ENCODE measurements around the gene FER1L5. TPM values are rescaled to one million over a fixed set of nuclear protein-coding genes. Genes with fewer than 3 reads are reported as not detected.

The FER1L5 gene
- polyA plus RNA-seq, 3 donors from 2014 or later: not detected

GRCh38 chr2:96618596-96619283 is 23.8 kb upstream of the FER1L5 start:
- Mint-ChIP-seq H3K9me3 (peaks cover 0 to 1% (median 0%) of the 10 kb centered on the region in 6 donors), H3K36me3 (peaks cover 4 to 19% (median 16%) of the 10 kb centered on the region in 3 donors), H3K4me3 (peak overlapping the region in 2 of 5 donors; percentile 24 to 39), H3K27ac (peak overlapping the region in 5 of 6 donors; percentile 19 to 89 (median 71)), H3K27me3 (ENCODE audit: low read depth in 3 of 3) (peaks cover 0 to 8% (median 4%) of the 10 kb centered on the region in 3 donors), H3K4me1 (peaks cover 34 to 46% of the 10 kb centered on the region in 2 donors)
- DNase-seq: no peak

- Mint-ChIP-seq H3K9me3 (peaks cover 0 to 1% (median 0%) of the 10 kb centered on the region in 6 donors), H3K27me3 (ENCODE audit: low read depth in 3 of 3) (peaks cover 0 to 4% (median under 1%) of the 10 kb centered on the region in 3 donors), H3K36me3 (peaks cover 9 to 29% (median 18%) of the 10 kb centered on the region in 3 donors), H3K4me3 (no peak overlapping the region), H3K4me1 (peaks cover 23 to 42% of the 10 kb centered on the region in 2 donors), H3K27ac (peak overlapping the region in 1 of 6 donors; percentile 57)
- DNase-seq: no peak
Measured at GRCh38 chr2:96622544-96622943, 20.0 kb upstream of the FER1L5 start.

- H3K36me3 Mint-ChIP-seq: peaks cover 9 to 32% (median 20%) of the 10 kb centered on the region in 3 donors
- peaks cover 18 to 46% of the 10 kb centered on the region in 2 donors for H3K4me1 Mint-ChIP-seq
- no peak overlapping the region for H3K4me3 Mint-ChIP-seq
- H3K27ac Mint-ChIP-seq: peak overlapping the region in 1 of 6 donors; percentile 57
- DNase-seq: no peak
- peaks cover 0 to 1% (median 0%) of the 10 kb centered on the region in 6 donors for H3K9me3 Mint-ChIP-seq
- H3K27me3 Mint-ChIP-seq (ENCODE audit: low read depth in 3 of 3): peaks cover 0 to 4% (median 0%) of the 10 kb centered on the region in 3 donors
Measured at GRCh38 chr2:96623116-96623515, 19.4 kb upstream of the FER1L5 start.

- Mint-ChIP-seq H3K36me3 (peaks cover 18 to 43% (median 23%) of the 10 kb centered on the region in 3 donors), H3K4me3 (no peak overlapping the region), H3K4me1 (peaks cover 13 to 51% of the 10 kb centered on the region in 2 donors), H3K27ac (peak overlapping the region in 2 of 6 donors; percentile 30 to 51), H3K9me3 (no peaks in the 10 kb centered on the region), H3K27me3 (ENCODE audit: low read depth in 3 of 3) (no peaks in the 10 kb centered on the region)
- DNase-seq: no peak
Measured at GRCh38 chr2:96625571-96626552, 16.7 kb upstream of the FER1L5 start.

GRCh38 chr2:96626553-96626942 is 16.0 kb upstream of the FER1L5 start:
- Mint-ChIP-seq H3K27ac (no peak overlapping the region), H3K4me3 (no peak overlapping the region), H3K36me3 (peaks cover 23 to 47% (median 28%) of the 10 kb centered on the region in 3 donors), H3K9me3 (no peaks in the 10 kb centered on the region), H3K4me1 (peaks cover 13 to 57% of the 10 kb centered on the region in 2 donors), H3K27me3 (ENCODE audit: low read depth in 3 of 3) (no peaks in the 10 kb centered on the region)
- no peak for DNase-seq

GRCh38 chr2:96631804-96632435 is 10.6 kb upstream of the FER1L5 start:
- Mint-ChIP-seq H3K27me3 (ENCODE audit: low read depth in 3 of 3) (no peaks in the 10 kb centered on the region), H3K36me3 (peaks cover 20 to 44% (median 30%) of the 10 kb centered on the region in 3 donors), H3K4me3 (no peak overlapping the region), H3K9me3 (no peaks in the 10 kb centered on the region), H3K27ac (peak overlapping the region in 1 of 6 donors; percentile 30), H3K4me1 (peaks cover 35 to 67% of the 10 kb centered on the region in 2 donors)
- DNase-seq: no peak

GRCh38 chr2:96633641-96634040 is 8.9 kb upstream of the FER1L5 start:
- Mint-ChIP-seq H3K36me3 (peaks cover 20 to 30% (median 25%) of the 10 kb centered on the region in 3 donors), H3K27me3 (ENCODE audit: low read depth in 3 of 3) (peaks cover 0 to 8% (median 2%) of the 10 kb centered on the region in 3 donors), H3K4me1 (peaks cover 49 to 63% of the 10 kb centered on the region in 2 donors), H3K9me3 (no peaks in the 10 kb centered on the region), H3K4me3 (no peak overlapping the region), H3K27ac (no peak overlapping the region)
- DNase-seq: no peak

GRCh38 chr2:96636551-96637171 is 5.9 kb upstream of the FER1L5 start:
- peaks cover 6 to 10% (median 7%) of the 10 kb centered on the region in 3 donors for H3K36me3 Mint-ChIP-seq
- no peaks in the 10 kb centered on the region for H3K9me3 Mint-ChIP-seq
- H3K27ac Mint-ChIP-seq: peak overlapping the region; percentile 91 to 99 (median 97)
- peak overlapping the region; percentile 94 to 98 (median 96) for H3K4me3 Mint-ChIP-seq
- no peak for DNase-seq
- peaks cover 0 to 8% (median 2%) of the 10 kb centered on the region in 3 donors for H3K27me3 Mint-ChIP-seq (ENCODE audit: low read depth in 3 of 3)
- H3K4me1 Mint-ChIP-seq: peaks cover 45 to 48% of the 10 kb centered on the region in 2 donors

GRCh38 chr2:96637385-96638143 is 5.0 kb upstream of the FER1L5 start:
- peaks cover 40 to 43% of the 10 kb centered on the region in 2 donors for H3K4me1 Mint-ChIP-seq
- H3K9me3 Mint-ChIP-seq: no peaks in the 10 kb centered on the region
- peaks cover 0 to 8% (median 2%) of the 10 kb centered on the region in 3 donors for H3K27me3 Mint-ChIP-seq (ENCODE audit: low read depth in 3 of 3)
- peak overlapping the region; percentile 91 to 99 (median 97) for H3K27ac Mint-ChIP-seq
- peaks cover 6 to 7% (median 7%) of the 10 kb centered on the region in 3 donors for H3K36me3 Mint-ChIP-seq
- H3K4me3 Mint-ChIP-seq: peak overlapping the region; percentile 94 to 98 (median 96)
- DNase-seq: peak; percentile 81 to 86 (median 86)

GRCh38 chr2:96638144-96639121 is 4.1 kb upstream of the FER1L5 start, which contains the start of gene KANSL3:
Gene KANSL3 (minus strand): TSS chr2:96638312. CDS start chr2:96637135, 1,177 bp downstream.
- peaks cover 0 to 9% (median 2%) of the 10 kb centered on the region in 3 donors for H3K27me3 Mint-ChIP-seq (ENCODE audit: low read depth in 3 of 3)

GRCh38 chr2:96647681-96648080 is 5.1 kb downstream of the FER1L5 start:
- Mint-ChIP-seq H3K36me3 (peaks cover 0 to 3% (median 0%) of the 10 kb centered on the region in 3 donors), H3K4me1 (no peaks in the 10 kb centered on the region), H3K27me3 (ENCODE audit: low read depth in 3 of 3) (peaks cover 3 to 4% (median 4%) of the 10 kb centered on the region in 3 donors), H3K4me3 (no peak overlapping the region), H3K9me3 (no peaks in the 10 kb centered on the region), H3K27ac (no peak overlapping the region)
- DNase-seq: no peak

More at GRCh38 chr2:96638144-96639121, 4.1 kb upstream of the FER1L5 start, which contains the start of gene KANSL3:
- DNase-seq: peak; percentile 92 to 93 (median 93)
- no peaks in the 10 kb centered on the region for H3K9me3 Mint-ChIP-seq
- peaks cover 6 to 7% (median 6%) of the 10 kb centered on the region in 3 donors for H3K36me3 Mint-ChIP-seq
- H3K4me3 Mint-ChIP-seq: peak within 1 kb of the TSS; percentile 94 to 98 (median 96)
- peak within 1 kb of the TSS; percentile 91 to 99 (median 97) for H3K27ac Mint-ChIP-seq
- H3K4me1 Mint-ChIP-seq: peaks cover 39 to 43% of the 10 kb centered on the region in 2 donors
